Choroid plexus epithelial cell (primary cell): Measurements from ENCODE around the gene CAB39L.
A peak's percentile ranks its signal among the peaks of the same experiment; 100 is the strongest.

ENCODE experiments used
- DNase-seq: peaks from one replicate; pipeline ENCODE4 v3.0.0-alpha.2; 2010; ENCODE audit warnings: low read depth
- H3K4me3 ChIP-seq: 2 replicates; pipeline ENCODE4 v1.5.1; 2011; ENCODE audit warnings: low read depth, mild to moderate bottlenecking, control low read depth, low read length, moderate library complexity
- CTCF ChIP-seq: conservative IDR thresholded peaks from 2 replicates; pipeline ENCODE4 v1.5.1; 2011; ENCODE audit warnings: low read depth, mild to moderate bottlenecking, control low read depth, inconsistent platforms, low read length, moderate library complexity

CAB39L gene

DNA sequence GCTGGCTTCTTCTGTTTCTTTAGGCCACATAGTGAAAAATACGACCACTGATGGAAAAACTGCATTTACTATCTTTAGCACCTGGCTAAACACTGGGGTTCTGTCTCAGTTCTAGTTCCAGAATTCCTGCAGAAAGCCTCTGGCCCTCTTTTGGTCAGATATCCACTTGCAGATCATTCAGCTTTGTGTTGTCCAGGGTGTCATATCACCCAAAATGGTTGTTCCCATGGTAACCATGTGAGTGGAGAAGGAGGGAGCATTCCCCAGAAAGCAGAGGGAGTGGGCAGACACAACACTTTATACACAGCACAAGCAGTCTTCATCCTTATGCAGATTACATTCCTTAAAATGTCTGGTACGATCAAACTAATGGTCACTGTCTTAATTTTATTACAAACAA is 73.5 kb downstream of the CAB39L start:
- no peak for TF ChIP-seq CTCF
- H3K4me3 ChIP-seq = no peak overlapping the region
- no peak for DNase-seq

GRCh38 chr13:49369866-49370265 is 74.0 kb downstream of the CAB39L start:
- no peak for TF ChIP-seq CTCF
- no peak overlapping the region for H3K4me3 ChIP-seq
- no peak for DNase-seq

GRCh38 chr13:49368688-49369087 is 75.2 kb downstream of the CAB39L start:
- TF ChIP-seq CTCF = no peak
- no peak overlapping the region for H3K4me3 ChIP-seq
- no peak for DNase-seq

DNA sequence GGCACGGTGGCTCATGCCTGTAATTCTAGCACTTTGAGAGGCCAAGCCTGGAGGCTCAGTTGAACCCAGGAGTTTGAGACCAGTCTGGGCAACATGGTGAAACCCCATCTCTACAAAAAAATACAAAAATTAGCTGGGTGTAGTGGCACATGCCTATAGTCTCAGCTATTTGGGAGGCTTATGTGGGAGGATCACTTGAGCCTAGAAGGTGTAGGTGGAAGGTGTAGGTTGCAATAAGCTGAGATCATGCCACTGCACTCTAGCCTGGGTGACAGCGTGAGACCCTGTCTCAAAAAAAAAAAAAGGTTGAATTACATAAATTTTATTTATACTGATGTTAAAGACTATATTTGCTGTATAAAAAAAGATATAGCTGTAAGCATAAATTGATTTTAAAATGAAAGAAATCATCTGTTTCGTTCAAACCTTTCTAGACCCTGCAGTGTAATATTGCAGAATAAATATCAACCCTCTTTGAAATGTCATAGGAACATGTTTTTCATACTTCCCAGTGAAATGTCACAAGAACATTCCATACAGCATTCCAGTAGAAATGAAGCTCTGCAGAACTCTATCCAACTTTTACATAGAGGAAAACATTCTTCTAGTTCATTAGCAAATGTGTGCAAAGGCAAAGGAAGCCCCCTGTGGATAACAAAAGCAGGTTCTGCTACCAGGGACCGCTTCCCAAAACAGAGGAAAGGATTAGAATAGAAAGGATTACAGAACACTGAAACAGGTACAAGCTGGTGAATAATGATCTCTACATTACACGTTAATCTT is 76.0 kb downstream of the CAB39L start:
- H3K4me3 ChIP-seq = no peak overlapping the region
- TF ChIP-seq CTCF = no peak
- peak; percentile 39 for DNase-seq

- no peak overlapping the region for H3K4me3 ChIP-seq
- TF ChIP-seq CTCF = no peak
- DNase-seq = no peak
Observed at GRCh38 chr13:49366841-49367240, 77.0 kb downstream of the CAB39L start.

DNA sequence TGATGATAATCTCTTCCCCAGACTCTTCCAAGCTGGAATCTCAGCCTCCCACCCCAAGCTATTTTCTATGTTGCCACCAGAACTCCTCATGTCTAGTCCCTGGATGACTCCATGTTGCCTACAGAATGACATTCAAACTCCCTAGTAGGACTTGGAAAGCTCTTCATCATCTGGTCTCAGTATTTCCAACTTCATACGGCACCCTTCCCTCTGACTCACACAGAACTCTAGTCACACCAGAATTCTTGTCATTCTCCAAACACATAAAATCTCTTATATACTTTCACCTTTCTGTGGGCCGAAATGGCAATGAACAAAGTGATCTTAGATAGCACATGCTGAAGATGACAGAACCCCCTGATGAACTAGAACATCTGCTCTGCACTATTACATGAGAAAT is 86.2 kb downstream of the CAB39L start:
- no peak for TF ChIP-seq CTCF
- no peak overlapping the region for H3K4me3 ChIP-seq
- peak; percentile 68 for DNase-seq

DNA sequence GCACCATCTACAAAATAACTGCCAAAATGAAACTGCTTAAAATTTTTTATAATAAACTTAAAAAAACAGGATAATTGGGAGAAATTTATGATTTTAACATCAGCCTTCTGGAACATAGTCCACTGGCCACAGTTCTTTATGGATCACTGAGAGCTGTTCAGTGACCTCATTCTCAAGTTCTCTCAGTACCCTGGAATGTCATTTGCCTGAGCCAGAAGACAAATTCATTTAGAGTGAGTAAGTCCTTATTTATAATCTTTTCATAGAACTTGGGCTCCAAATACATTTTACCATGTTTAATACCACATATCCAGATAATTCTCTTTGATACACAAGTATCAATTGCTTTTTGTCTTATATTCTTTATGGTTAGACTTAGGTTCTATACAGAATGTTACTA is 87.6 kb downstream of the CAB39L start:
- peak; percentile 92 for DNase-seq
- TF ChIP-seq CTCF = no peak
- no peak overlapping the region for H3K4me3 ChIP-seq
